HCT116 (cell line): ENCODE results near the gene S100Z. TPM values are rescaled to one million over a fixed set of nuclear protein-coding genes. Genes with fewer than 3 reads are reported as not detected.
"Not testable (repeated sequence)": the region's sequence is repeated elsewhere in the genome, so short reads cannot be mapped to it uniquely, and the experiment has no call there.

Experiments
- ATAC-seq: fragments of 200-7000 bp; cut with Tn5 transposase; 2 replicates; pipeline ENCODE4 v1.9.1; 2020; ENCODE audit warnings: mild to moderate bottlenecking, moderate library complexity
- BruUV-seq: library from RNA; stranded (reverse); fragments of 400-500 nt; replicated peaks from 2 replicates; lab custom pipeline; 2021; lab: Mats Ljungman, UMichigan
- CTCF ChIA-PET: fragments of 300-600 bp; sonication (Branson Sonifier 250); formaldehyde crosslinking; loops from one replicate; lab custom pipeline; 2021; ENCODE audit warnings: antibody characterized with exemption; lab: Charles Lee
- POLR2A ChIA-PET: fragments of 300-600, 350-600 bp; sonication (Branson Sonifier 250); formaldehyde crosslinking; loops from one replicate; lab custom pipeline; 2021; ENCODE audit warnings: antibody characterized with exemption; lab: Charles Lee
- RAD21 ChIA-PET, 2 experiments: fragments of 300-600 bp; sonication (Branson Sonifier 250); formaldehyde crosslinking; loops; one replicate each; lab custom pipeline; 2023; ENCODE audit warnings: low total read pairs in 2 of 2; ENCODE audit not compliant: uncharacterized antibody in 2 of 2, unreplicated experiment in 2 of 2, low non-redundant PET in 1 of 2; lab: Charles Lee
- DNase-seq: peaks from one replicate; pipeline ENCODE4 v3.0.0-alpha.2; 2010; ENCODE audit warnings: low read depth, low spot score
- H2AFZ ChIP-seq: fragments of 200-600 bp; shearing (Covaris generic), sonication (generic); 2 replicates; pipeline ENCODE4 v1.6.1; 2017; ENCODE audit warnings: low read depth, mixed run types, mixed read lengths, antibody characterized with exemption, low read length; ENCODE audit not compliant: poor library complexity, severe bottlenecking
- H3K27ac ChIP-seq: 2 replicates; pipeline ENCODE4 v1.5.1; 2012; ENCODE audit warnings: low read depth, low read length
- H3K27me3 ChIP-seq: fragments of 200-600 bp; sonication (generic); 2 replicates; pipeline ENCODE4 v1.6.1; 2016; ENCODE audit warnings: mixed run types, low read length, mixed read lengths; ENCODE audit not compliant: insufficient read depth
- H3K36me3 ChIP-seq, 2 experiments: fragments of 200-500 bp in 1 of 2; fragments of 200-600 bp in 1 of 2; sonication (Bioruptor generic) in 1 of 2; sonication (generic) in 1 of 2; 2 replicates each; pipeline versions ENCODE4 v1.5.1 to v1.6.1; 2014 to 2016; ENCODE audit warnings: low read length in 2 of 2, inconsistent platforms in 1 of 2, mixed read lengths in 1 of 2, mixed run types in 1 of 2; ENCODE audit not compliant: insufficient read depth in 2 of 2, control insufficient read depth in 1 of 2
- H3K4me1 ChIP-seq, 2 experiments: fragments of 200-600 bp in 1 of 2; sonication (generic) in 1 of 2; 2 replicates each; pipeline versions ENCODE4 v1.5.1 to v1.6.1; 2012 to 2017; ENCODE audit warnings: low read length in 2 of 2, inconsistent platforms in 1 of 2, mild to moderate bottlenecking in 1 of 2, mixed read lengths in 1 of 2, mixed run types in 1 of 2, moderate library complexity in 1 of 2; ENCODE audit not compliant: insufficient read depth in 2 of 2, control insufficient read depth in 1 of 2
- H3K4me2 ChIP-seq: fragments of 200-600 bp; sonication (generic); 2 replicates; pipeline ENCODE4 v1.6.1; 2017; ENCODE audit warnings: mixed run types, low read length, mixed read lengths
- H3K4me3 ChIP-seq, 2 experiments: fragments of 200-600 bp in 1 of 2; sonication (generic) in 1 of 2; replicated peaks in 1 of 2; 2 replicates each; pipeline ENCODE4 v1.5.1; 2011 to 2016; ENCODE audit warnings: low read length in 2 of 2, control low read depth in 1 of 2, low read depth in 1 of 2, mild to moderate bottlenecking in 1 of 2, mixed read lengths in 1 of 2, mixed run types in 1 of 2
- H3K79me2 ChIP-seq: fragments of 200-600 bp; sonication (generic); 2 replicates; pipeline ENCODE4 v1.6.1; 2017; ENCODE audit warnings: mild to moderate bottlenecking, mixed run types, low read length, moderate library complexity, mixed read lengths; ENCODE audit not compliant: insufficient read depth
- H3K9ac ChIP-seq: fragments of 200-600 bp; sonication (generic); 2 replicates; pipeline ENCODE4 v1.6.1; 2016; ENCODE audit warnings: low read length, mixed read lengths
- H3K9me2 ChIP-seq: fragments of 200-600 bp; sonication (generic), shearing (Covaris generic); 2 replicates; pipeline ENCODE4 v1.6.1; 2017; ENCODE audit warnings: mixed run types, mild to moderate bottlenecking, moderate library complexity; ENCODE audit not compliant: insufficient read depth
- H3K9me3 ChIP-seq, 2 experiments: fragments of 200-500 bp in 1 of 2; fragments of 200-600 bp in 1 of 2; sonication (Bioruptor generic) in 1 of 2; sonication (generic) in 1 of 2; 2 replicates each; pipeline ENCODE4 v1.6.1; 2014 to 2017; ENCODE audit warnings: low read length in 2 of 2, mixed read lengths in 2 of 2, inconsistent platforms in 1 of 2, low read depth in 1 of 2, mild to moderate bottlenecking in 1 of 2, mixed run types in 1 of 2, moderate library complexity in 1 of 2; ENCODE audit not compliant: control insufficient read depth in 1 of 2, insufficient read depth in 1 of 2
- H4K20me1 ChIP-seq: fragments of 200-600 bp; sonication (generic), shearing (Covaris generic); 2 replicates; pipeline ENCODE4 v1.6.1; 2017; ENCODE audit warnings: mixed run types, mild to moderate bottlenecking, moderate library complexity; ENCODE audit not compliant: insufficient read depth
- ATF3 ChIP-seq: IDR thresholded peaks from 2 replicates; pipeline ENCODE4 v1.6.1; 2012
- CTCF ChIP-seq, 3 experiments: fragments of 200-600 bp in 1 of 3; sonication (generic) in 1 of 3; IDR thresholded peaks in 2 of 3; conservative IDR thresholded peaks in 1 of 3; 2 replicates each; pipeline ENCODE4 v1.5.1; 2012 to 2017; ENCODE audit warnings: low read depth in 2 of 3, low read length in 2 of 3, antibody characterized with exemption in 1 of 3, borderline replicate concordance in 1 of 3, control low read depth in 1 of 3, mild to moderate bottlenecking in 1 of 3, mixed read lengths in 1 of 3, mixed run types in 1 of 3, moderate library complexity in 1 of 3; ENCODE audit not compliant: insufficient read depth in 1 of 3
- EGR1 ChIP-seq: IDR thresholded peaks from 2 replicates; pipeline ENCODE4 v1.6.1; 2012; ENCODE audit warnings: low read depth
- EZH2 ChIP-seq: fragments of 200-600 bp; sonication (generic); IDR thresholded peaks from 2 replicates; pipeline ENCODE4 v1.6.1; 2017; ENCODE audit warnings: antibody characterized with exemption, mixed run types
- EZH2phosphoT487 ChIP-seq: fragments of 200-600 bp; IDR thresholded peaks from 2 replicates; pipeline ENCODE4 v1.6.1; 2018; ENCODE audit warnings: antibody characterized with exemption, borderline replicate concordance
- REST ChIP-seq: IDR thresholded peaks from 2 replicates; pipeline ENCODE4 v1.6.1; 2012; ENCODE audit warnings: low read depth
- SIN3A ChIP-seq: IDR thresholded peaks from 2 replicates; pipeline ENCODE4 v1.6.1; 2012; ENCODE audit warnings: low read depth
- ZFX ChIP-seq: fragments of 450-650 bp; IDR thresholded peaks from 2 replicates; pipeline ENCODE4 v1.6.1; 2017
- intact Hi-C: fragments of 100-400 bp; cut with micrococcal nuclease; formaldehyde crosslinking; loops from 2 replicates; pipeline ENCODE4 v1.10.0; 2022
- total RNA-seq: library from RNA; stranded (reverse); gene quantifications from one replicate; pipeline ENCODE4 v1.2.1, GENCODE V29; 2021; ENCODE audit not compliant: unreplicated experiment

Gene S100Z
- total RNA-seq, 1 experiment from 2014 or later: not detected

- intact Hi-C loops: not testable (repeated sequence)
- POLR2A ChIA-PET: interaction anchor here (4.3 kb wide), 1 partner anchor 9 kb away, joined by 14 read pairs; no protein-coding TSS in a partner anchor
These were observed 23.4 kb upstream of the S100Z start for GRCh38 chr5:76826416-76826815.

GRCh38 chr5:76831110-76831452, 18.7 kb upstream of the S100Z start:
- no TSS peak for BruUV-seq
- ChIA-PET RAD21 (no interaction called here), POLR2A (interaction anchor here (2.4 kb wide), 1 partner anchor 11 kb away, joined by 7 read pairs; no protein-coding TSS in a partner anchor), CTCF (no interaction called here)
- no peaks in the 10 kb centered on the region for H3K27me3 ChIP-seq
- H3K9ac ChIP-seq: no peak overlapping the region
- intact Hi-C loops: no loop called here
- H3K9me2 ChIP-seq: no peaks in the 10 kb centered on the region
- H3K4me3 ChIP-seq: no peak overlapping the region
- H3K4me2 ChIP-seq: peak overlapping the region; percentile 32; the same call in 1 of the 2 replicates
- H3K36me3 ChIP-seq: peaks cover 14 to 32% of the 10 kb centered on the region in 2 experiments; a peak in 3 of 4 replicates
- ATAC-seq (peak; percentile 46; the same call in 1 of the 2 replicates), DNase-seq (no peak)
- no peaks in the 10 kb centered on the region for H3K9me3 ChIP-seq
- peaks cover 100% of the 10 kb centered on the region for H3K79me2 ChIP-seq
- peaks cover 8% of the 10 kb centered on the region; the same call in 1 of the 2 replicates for H4K20me1 ChIP-seq
- no peak for TF ChIP-seq SIN3A
- no peak for TF ChIP-seq EZH2phosphoT487
- TF ChIP-seq ZFX: no peak
- no peak for TF ChIP-seq EGR1
- TF ChIP-seq ATF3: no peak
- TF ChIP-seq REST: no peak
- TF ChIP-seq CTCF (IDR thresholded peaks at IDR 0.05 in 2 of 3, conservative IDR thresholded peaks at IDR 0.05 in 1 of 3; ENCODE audit: borderline replicate concordance in 1 of 3, insufficient read depth in 1 of 3, low read depth in 2 of 3, low read length in 2 of 3): no peak
- TF ChIP-seq EZH2: no peak
- peak overlapping the region; percentile 17; the same call in 1 of the 2 replicates for H3K27ac ChIP-seq
- H3K4me1 ChIP-seq: peaks cover 60 to 96% of the 10 kb centered on the region in 2 experiments
- H2AFZ ChIP-seq: no peak overlapping the region

More at GRCh38 chr5:76826416-76826815, 23.4 kb upstream of the S100Z start:
- H4K20me1 ChIP-seq: peaks cover 11% of the 10 kb centered on the region; the same call in 1 of the 2 replicates
- H3K4me3 ChIP-seq, H3K36me3 ChIP-seq, DNase-seq, ATAC-seq, RAD21 ChIA-PET, H3K27me3 ChIP-seq, H2AFZ ChIP-seq, H3K9me3 ChIP-seq, BruUV-seq, H3K9me2 ChIP-seq: not testable (repeated sequence)
- H3K9ac ChIP-seq: peak overlapping the region; percentile 5; the same call in 1 of the 2 replicates
- peaks cover 100% of the 10 kb centered on the region for H3K79me2 ChIP-seq
- H3K4me1 ChIP-seq: peaks cover 80 to 97% of the 10 kb centered on the region in 2 experiments
- CTCF ChIA-PET: interaction anchor here (1.4 kb wide), 1 partner anchor 254 kb away, joined by 3 read pairs; no protein-coding TSS in a partner anchor
- peak overlapping the region; percentile 42 for H3K4me2 ChIP-seq
- H3K27ac ChIP-seq: peak overlapping the region; percentile 8; the same call in 1 of the 2 replicates
